NCI-H1694 (cell line): ENCODE measurements around the gene NACC1.
A peak's percentile ranks its signal among the peaks of the same experiment; 100 is the strongest.

ENCODE experiments used
- DNase-seq: peaks from one replicate; lab custom pipeline; 2025; lab: John Stamatoyannopoulos, UW

Gene NACC1

GRCh38 chr19:13117772-13118423 lies at the start of gene NACC1:
Gene NACC1, plus strand, starts transcription at chr19:13118264. Its CDS starts 16,944 bp downstream, at chr19:13135208.
- DNase-seq: peak; percentile 45

- no peak for DNase-seq
Observed at GRCh38 chr19:13069415-13070359, 48.4 kb upstream of the NACC1 start.

GRCh38 chr19:13070425-13071140 lies 47.5 kb upstream of the NACC1 start:
- no peak for DNase-seq

GRCh38 chr19:13071444-13072187 lies 46.4 kb upstream of the NACC1 start:
- DNase-seq: peak; percentile 23

GRCh38 chr19:13072188-13072908 lies 45.7 kb upstream of the NACC1 start:
- DNase-seq: peak; percentile 29

- no peak for DNase-seq
Observed at GRCh38 chr19:13073263-13073662, 44.8 kb upstream of the NACC1 start.

GRCh38 chr19:13074378-13074777 lies 43.7 kb upstream of the NACC1 start:
- DNase-seq: no peak

GRCh38 chr19:13076320-13076719 lies 41.7 kb upstream of the NACC1 start:
- no peak for DNase-seq

GRCh38 chr19:13076787-13077186 lies 41.3 kb upstream of the NACC1 start:
- no peak for DNase-seq

GRCh38 chr19:13077240-13077639 lies 40.8 kb upstream of the NACC1 start:
- DNase-seq: no peak

- DNase-seq: no peak
Observed at GRCh38 chr19:13078381-13078780, 39.7 kb upstream of the NACC1 start.

GRCh38 chr19:13078897-13079541 lies 39.0 kb upstream of the NACC1 start:
- peak; percentile 26 for DNase-seq

GRCh38 chr19:13079542-13079986 lies 38.5 kb upstream of the NACC1 start:
- no peak for DNase-seq

- peak; percentile 22 for DNase-seq
Observed at GRCh38 chr19:13082192-13083007, 35.7 kb upstream of the NACC1 start.

GRCh38 chr19:13083008-13083404 lies 35.1 kb upstream of the NACC1 start:
- DNase-seq: no peak

- DNase-seq: no peak
Observed at GRCh38 chr19:13083627-13084026, 34.4 kb upstream of the NACC1 start.

- no peak for DNase-seq
Observed at GRCh38 chr19:13085666-13086065, 32.4 kb upstream of the NACC1 start.

GRCh38 chr19:13086341-13086740 lies 31.7 kb upstream of the NACC1 start:
- DNase-seq: no peak

GRCh38 chr19:13087295-13087694 lies 30.8 kb upstream of the NACC1 start:
- DNase-seq: no peak
